HFFc6 (cell line): ENCODE data around the gene DBT. TPM values are rescaled to one million over a fixed set of nuclear protein-coding genes. Genes with fewer than 3 reads are reported as not detected.

Experiments
- DNase-seq: peaks from one replicate; pipeline ENCODE4 v3.0.0-alpha.2; 2018
- H3K27ac Mint-ChIP-seq: 2 replicates; pipeline ENCODE4 v1.8.0; 2020; ENCODE audit warnings: mild to moderate bottlenecking, mixed read lengths
- H3K27me3 Mint-ChIP-seq: 2 replicates; pipeline ENCODE4 v1.8.0; 2021; ENCODE audit warnings: mild to moderate bottlenecking, moderate library complexity, mixed read lengths; ENCODE audit not compliant: insufficient read depth
- H3K36me3 Mint-ChIP-seq: 2 replicates; pipeline ENCODE4 v1.8.0; 2021; ENCODE audit warnings: low read depth, mixed read lengths
- H3K4me1 Mint-ChIP-seq: 2 replicates; pipeline ENCODE4 v1.8.0; 2020; ENCODE audit warnings: low read depth, mixed read lengths
- H3K4me3 Mint-ChIP-seq: 2 replicates; pipeline ENCODE4 v1.8.0; 2020; ENCODE audit warnings: mild to moderate bottlenecking, moderate library complexity, mixed read lengths
- H3K9me3 Mint-ChIP-seq: 2 replicates; pipeline ENCODE4 v1.8.0; 2020; ENCODE audit warnings: mild to moderate bottlenecking, mixed read lengths
- CTCF ChIP-seq: fragments of 200-600 bp; sonication (generic); IDR thresholded peaks from 2 replicates; pipeline ENCODE4 v1.5.0; 2021; ENCODE audit warnings: antibody characterized with exemption, mild to moderate bottlenecking
- total RNA-seq, 6 experiments: library from RNA; stranded (reverse); fragmentation: NEBNext Ultra II Directional; extraction: Animal tissue kit (Norgen Biotek cat#: 25700); gene quantifications; 2 replicates in 1 of 6; 3 replicates in 5 of 6; pipeline ENCODE4 v1.2.3, GENCODE V29; 2021

Gene DBT
- total RNA-seq, 6 experiments from 2014 or later = 8.6 to 12.3 (median 10.2) TPM

GRCh38 chr1:100287162-100287561 is 37.5 kb upstream of the DBT start:
- Mint-ChIP-seq H3K4me1 (no peaks in the 10 kb centered on the region), H3K36me3 (peaks cover 21% of the 10 kb centered on the region), H3K4me3 (no peak overlapping the region), H3K27ac (no peak overlapping the region), H3K27me3 (no peaks in the 10 kb centered on the region), H3K9me3 (no peaks in the 10 kb centered on the region)
- DNase-seq = no peak
- no peak for TF ChIP-seq CTCF

DNA sequence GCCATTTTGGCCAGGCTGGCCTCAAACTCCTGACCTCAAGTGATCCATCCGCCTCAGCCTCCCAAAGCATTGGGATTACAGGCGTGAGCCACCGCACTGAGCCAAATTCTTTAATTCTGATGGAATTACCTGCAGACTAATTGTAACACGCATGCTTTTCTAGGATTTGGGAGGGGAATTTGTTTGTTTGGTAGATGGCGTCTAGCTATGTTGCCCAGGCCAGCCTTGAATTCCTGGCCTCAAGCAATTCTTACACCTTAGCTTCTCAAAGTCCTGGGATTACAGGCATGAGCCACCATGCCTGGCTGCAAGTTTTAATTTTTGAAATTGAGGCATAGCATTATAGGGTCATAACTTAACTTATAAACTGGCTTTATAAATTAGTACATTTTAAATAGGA is 35.0 kb upstream of the DBT start:
- Mint-ChIP-seq H3K27ac (no peak overlapping the region), H3K27me3 (no peaks in the 10 kb centered on the region)

GRCh38 chr1:100279954-100280682 is 30.5 kb upstream of the DBT start:
- no peak overlapping the region for H3K4me3 Mint-ChIP-seq
- H3K36me3 Mint-ChIP-seq = peaks cover 38% of the 10 kb centered on the region
- no peak for TF ChIP-seq CTCF
- no peaks in the 10 kb centered on the region for H3K4me1 Mint-ChIP-seq
- H3K27ac Mint-ChIP-seq = no peak overlapping the region; the same call in 1 of the 2 replicates
- DNase-seq = no peak
- H3K9me3 Mint-ChIP-seq = no peaks in the 10 kb centered on the region
- H3K27me3 Mint-ChIP-seq = no peaks in the 10 kb centered on the region

More for the DNA sequence above, 35.0 kb upstream of the DBT start:
- no peaks in the 10 kb centered on the region for H3K4me1 Mint-ChIP-seq
- TF ChIP-seq CTCF = no peak
- no peak overlapping the region for H3K4me3 Mint-ChIP-seq
- no peaks in the 10 kb centered on the region for H3K9me3 Mint-ChIP-seq
- H3K36me3 Mint-ChIP-seq = peaks cover 26% of the 10 kb centered on the region
- no peak for DNase-seq

GRCh38 chr1:100279358-100279923 is 29.8 kb upstream of the DBT start:
- H3K4me3 Mint-ChIP-seq = no peak overlapping the region
- no peak overlapping the region; the same call in 1 of the 2 replicates for H3K27ac Mint-ChIP-seq
- no peaks in the 10 kb centered on the region for H3K27me3 Mint-ChIP-seq
- no peaks in the 10 kb centered on the region for H3K9me3 Mint-ChIP-seq
- TF ChIP-seq CTCF = no peak
- H3K4me1 Mint-ChIP-seq = no peaks in the 10 kb centered on the region
- DNase-seq = no peak
- H3K36me3 Mint-ChIP-seq = peaks cover 42% of the 10 kb centered on the region

DNA sequence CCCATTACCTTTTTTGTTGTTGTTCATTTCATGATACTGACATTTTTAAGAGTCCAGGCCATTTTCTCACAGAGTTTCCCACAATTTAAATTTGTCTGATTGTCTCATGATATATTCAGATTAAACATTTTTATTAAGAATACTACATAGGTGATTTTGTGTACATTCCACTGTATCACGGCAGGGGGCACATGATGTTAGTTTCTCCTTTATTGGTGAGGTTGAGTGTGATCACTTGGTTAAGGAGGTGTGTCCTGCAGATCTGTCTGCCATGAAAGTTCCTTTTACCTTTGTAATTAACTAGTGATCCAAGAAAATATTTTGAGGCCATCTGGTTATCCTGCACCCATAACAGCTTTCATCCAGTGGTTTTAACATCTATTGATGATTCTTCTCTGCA is 28.2 kb upstream of the DBT start:
- no peak overlapping the region for H3K4me3 Mint-ChIP-seq
- no peaks in the 10 kb centered on the region for H3K27me3 Mint-ChIP-seq
- DNase-seq = no peak

More for the DNA sequence above, 28.2 kb upstream of the DBT start:
- Mint-ChIP-seq H3K36me3 (peaks cover 42% of the 10 kb centered on the region), H3K27ac (no peak overlapping the region), H3K9me3 (no peaks in the 10 kb centered on the region), H3K4me1 (no peaks in the 10 kb centered on the region)
- TF ChIP-seq CTCF = no peak
